Left ventricle myocardium superior (tissue), 1 donor: Measurements from ENCODE around the gene ARL14EP. TPM values are rescaled to one million over a fixed set of nuclear protein-coding genes. Genes with fewer than 3 reads are reported as not detected.

ENCODE experiments used
- ATAC-seq: fragments of 200-7000 bp; cut with Tn5 transposase; one replicate; pipeline ENCODE4 v1.9.1; 2020; ENCODE audit warnings: mild to moderate bottlenecking, moderate library complexity
- DNase-seq: peaks from one replicate; pipeline ENCODE4 v3.0.0-alpha.2; 2020
- intact Hi-C: fragments of 100-400 bp; cut with micrococcal nuclease; formaldehyde crosslinking; loops from one replicate; pipeline ENCODE4 v1.11.0; 2022
- total RNA-seq: library from RNA; stranded (reverse); fragmentation: NEBNext Ultra II Directional; extraction: Animal tissue kit (Norgen Biotek cat#: 25700); gene quantifications from one replicate; pipeline ENCODE4 v1.2.1, GENCODE V29; 2021
- donor health status: DM: no; HTN: yes; CAD: no; lungs with severe emphysema.

The ARL14EP gene
- total RNA-seq, 1 donor from 2014 or later = 35.9 TPM

DNA sequence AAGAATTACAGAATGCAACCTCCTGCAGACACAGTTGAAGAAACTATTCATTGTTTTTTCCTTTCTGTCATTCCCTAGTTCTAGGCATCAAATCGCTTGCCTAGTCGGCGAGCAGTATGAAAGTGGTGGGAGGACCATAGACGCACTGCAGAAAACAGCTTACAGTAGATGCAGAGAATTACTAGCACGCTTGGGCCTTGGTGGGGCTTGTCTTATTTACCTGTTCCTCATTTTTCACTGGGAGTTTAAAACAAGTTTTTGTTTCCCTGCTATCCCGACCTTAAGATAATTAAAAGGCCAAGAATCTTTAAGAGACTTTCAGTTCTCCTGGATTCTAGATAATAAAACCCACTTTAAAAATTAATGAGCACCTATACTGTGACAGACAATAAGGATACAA lies 713 bp upstream of the ARL14EP start:
- intact Hi-C loops = no loop called here
- DNase-seq = no peak
- no peak for ATAC-seq

DNA sequence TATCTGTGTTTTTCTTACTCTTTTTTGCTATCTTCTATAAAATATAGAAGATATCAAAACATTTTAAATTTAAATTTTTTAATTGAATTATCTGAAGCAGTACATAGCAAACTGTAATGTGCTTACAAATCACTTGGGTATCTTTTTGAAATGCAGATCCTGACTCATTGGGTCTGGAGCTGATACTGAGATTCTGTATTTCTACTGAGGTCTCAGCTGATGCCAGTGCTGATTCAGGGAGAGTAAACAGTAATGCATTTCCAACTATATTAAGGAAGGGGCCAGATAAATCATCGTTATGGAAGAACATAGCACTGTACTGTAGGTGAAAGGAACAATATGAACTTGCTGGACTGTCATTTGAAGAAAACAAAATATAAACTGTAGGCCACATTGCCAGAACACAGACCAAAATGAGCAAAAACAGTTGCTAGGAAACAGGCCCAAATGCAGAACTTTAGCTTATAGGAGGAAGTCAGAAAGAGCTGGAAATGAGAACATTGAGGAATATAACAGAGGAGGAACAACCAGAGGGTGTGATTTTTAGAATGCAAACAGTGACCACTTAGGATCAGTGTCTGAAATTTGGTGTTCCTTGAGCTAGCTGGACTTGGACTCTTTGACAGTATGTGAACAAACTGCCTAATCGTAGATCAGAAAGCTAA lies 3.3 kb downstream of the ARL14EP start:
- DNase-seq = no peak
- intact Hi-C loops = no loop called here

GRCh38 chr11:30326906-30327305 lies 4.0 kb downstream of the ARL14EP start:
- intact Hi-C loops = no loop called here
- ATAC-seq (no peak), DNase-seq (no peak)

More for the DNA sequence above, 3.3 kb downstream of the ARL14EP start:
- no peak for ATAC-seq

DNA sequence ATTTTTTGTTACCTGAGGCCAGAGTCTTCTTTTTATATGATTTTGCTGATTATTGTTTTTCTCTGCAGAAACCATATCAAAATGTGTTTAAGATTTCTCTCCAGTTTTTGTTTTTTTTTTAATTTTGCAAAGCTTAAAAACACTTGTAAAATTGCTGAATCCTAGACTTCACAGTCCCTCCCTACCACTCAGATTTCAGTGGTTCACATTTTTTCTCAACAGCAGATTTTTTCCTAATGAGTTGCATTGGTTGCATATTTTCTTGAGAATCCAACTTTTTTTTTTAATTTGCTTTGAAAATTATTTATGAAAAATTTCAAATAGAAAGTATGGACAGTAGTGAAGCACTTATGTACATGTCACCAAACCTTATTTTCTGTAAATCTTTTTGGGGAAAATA lies 5.8 kb downstream of the ARL14EP start:
- no peak for ATAC-seq
- intact Hi-C loops = no loop called here
- DNase-seq = no peak

GRCh38 chr11:30329150-30329940 lies 6.4 kb downstream of the ARL14EP start:
- DNase-seq = no peak
- intact Hi-C loops = no loop called here
- no peak for ATAC-seq

DNA sequence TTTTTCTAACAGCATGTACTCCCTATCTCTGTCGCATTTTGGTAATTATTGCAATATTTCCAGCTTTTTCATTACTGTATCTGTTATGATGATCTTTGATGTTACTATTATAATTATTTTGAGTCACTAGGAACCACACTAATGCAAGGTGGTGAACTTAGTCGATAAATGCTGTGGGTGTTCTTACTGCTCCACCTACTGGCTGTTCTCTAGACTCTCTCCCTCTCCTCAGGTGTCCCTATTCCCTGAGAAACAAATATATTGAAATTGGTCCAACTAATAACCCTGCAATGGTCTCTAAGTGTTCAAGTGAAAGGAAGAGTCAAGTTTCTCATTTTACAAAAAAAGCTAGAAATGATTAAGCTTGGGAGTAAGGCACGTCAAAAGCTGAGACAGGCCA lies 10.5 kb downstream of the ARL14EP start:
- intact Hi-C loops = no loop called here

DNA sequence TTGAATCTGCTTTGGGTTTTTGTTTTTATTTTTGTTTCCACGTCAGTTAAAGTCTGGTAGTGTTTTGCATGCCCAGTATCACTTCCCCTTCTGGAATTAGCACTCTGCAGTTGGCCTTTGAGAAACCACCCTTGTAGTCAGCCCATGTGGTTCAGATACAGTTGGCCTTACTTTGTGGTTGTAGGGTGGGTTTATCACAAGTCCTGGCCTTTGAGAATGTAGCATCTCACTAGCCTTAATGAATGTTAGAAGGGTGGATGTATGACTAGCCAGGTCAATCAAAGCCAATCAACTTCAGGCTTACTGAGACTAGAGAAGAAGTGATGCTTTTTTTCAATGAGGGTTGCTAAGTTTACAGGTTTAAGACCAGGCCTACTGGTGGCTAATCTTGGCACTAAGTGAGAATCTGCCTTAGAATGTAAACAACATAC lies 19.8 kb downstream of the ARL14EP start:
- ATAC-seq (no peak), DNase-seq (no peak)
- intact Hi-C loops = loop anchor here (10.0 kb wide), 2 partner anchors 252 to 572 kb away; no protein-coding TSS in a partner anchor

More for the DNA sequence above, 10.5 kb downstream of the ARL14EP start:
- DNase-seq (no peak), ATAC-seq (peak; percentile 53)

- intact Hi-C loops = loop anchor here (10.0 kb wide), 2 partner anchors 251 to 571 kb away; no protein-coding TSS in a partner anchor
- DNase-seq = no peak
- no peak for ATAC-seq
These were observed 21.2 kb downstream of the ARL14EP start for GRCh38 chr11:30344085-30344484.

DNA sequence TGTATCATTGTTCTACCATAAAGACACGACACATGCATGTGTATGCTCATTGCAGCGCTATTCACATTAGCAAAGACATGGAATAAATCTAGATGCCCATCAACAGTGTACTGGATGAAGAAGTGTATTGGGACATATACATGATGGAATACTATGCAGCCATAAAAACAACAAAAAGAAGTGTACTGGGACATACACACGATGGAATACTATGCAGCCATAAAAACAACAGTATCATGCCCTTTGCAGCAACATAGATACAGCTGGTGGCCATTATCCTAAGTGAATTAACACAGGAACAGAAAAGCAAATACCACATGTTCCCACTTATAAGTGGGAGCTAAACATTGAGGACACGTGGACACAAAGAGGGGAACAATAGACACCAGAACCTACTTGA lies 22.7 kb downstream of the ARL14EP start:
- no peak for DNase-seq
- ATAC-seq = no peak
- intact Hi-C loops = loop anchor here (10.0 kb wide), 2 partner anchors 249 to 569 kb away; no protein-coding TSS in a partner anchor

GRCh38 chr11:30346068-30346688 lies 23.3 kb downstream of the ARL14EP start:
- peak; percentile 52 for ATAC-seq
- no peak for DNase-seq
- intact Hi-C loops = loop anchor here (10.0 kb wide), 2 partner anchors 249 to 569 kb away; no protein-coding TSS in a partner anchor

DNA sequence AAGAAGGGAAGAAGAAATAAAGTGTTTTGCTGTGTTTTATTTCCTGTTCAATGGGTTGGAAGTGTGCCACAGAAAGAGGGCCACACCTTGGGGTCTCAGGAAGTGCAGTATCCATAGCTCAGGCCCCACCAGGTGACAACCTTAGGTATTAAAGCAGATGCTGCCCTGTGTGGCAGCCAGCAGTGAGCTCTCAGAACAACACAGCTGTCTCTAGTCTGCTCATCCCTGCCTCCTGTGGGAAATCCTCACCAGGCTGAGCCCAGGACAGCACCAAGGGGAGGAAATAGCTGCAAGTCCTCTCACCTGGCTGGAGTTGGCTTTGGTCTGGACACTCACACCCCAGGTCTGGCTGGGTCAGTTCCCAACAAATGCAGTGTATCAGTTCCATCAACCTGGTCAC lies 25.1 kb downstream of the ARL14EP start:
- intact Hi-C loops = loop anchor here (10.0 kb wide), 2 partner anchors 247 to 567 kb away; no protein-coding TSS in a partner anchor
- ATAC-seq (no peak), DNase-seq (no peak)

GRCh38 chr11:30349885-30350284 lies 27.0 kb downstream of the ARL14EP start:
- ATAC-seq = no peak
- intact Hi-C loops = loop anchor here (10.0 kb wide), 2 partner anchors 245 to 565 kb away; no protein-coding TSS in a partner anchor
- no peak for DNase-seq

- intact Hi-C loops = no loop called here
- no peak for ATAC-seq
- no peak for DNase-seq
These were observed 27.5 kb downstream of the ARL14EP start for GRCh38 chr11:30350384-30350783.

DNA sequence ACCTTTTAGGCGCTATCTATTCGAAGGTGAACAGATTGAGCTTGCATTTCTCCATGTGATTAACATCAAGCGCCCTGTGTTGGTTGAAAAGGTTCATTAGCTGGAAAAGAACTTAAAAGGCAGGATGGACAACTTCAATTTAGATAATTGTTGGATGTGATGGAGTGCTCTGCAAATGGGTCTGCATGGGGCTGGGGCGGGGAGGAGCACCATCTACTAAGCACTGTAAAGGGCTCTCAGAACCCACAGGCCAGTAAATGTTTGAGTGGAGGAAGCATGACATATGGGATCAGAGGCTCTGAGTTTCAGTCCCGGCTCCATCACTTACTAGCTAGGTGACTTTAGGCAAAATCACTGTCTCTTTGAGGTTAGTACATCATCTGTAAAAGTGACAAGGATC lies 28.2 kb downstream of the ARL14EP start:
- intact Hi-C loops = no loop called here
- DNase-seq (no peak), ATAC-seq (no peak)

- ATAC-seq (no peak), DNase-seq (no peak)
- intact Hi-C loops = no loop called here
These were observed 33.5 kb downstream of the ARL14EP start for GRCh38 chr11:30356391-30356790.

DNA sequence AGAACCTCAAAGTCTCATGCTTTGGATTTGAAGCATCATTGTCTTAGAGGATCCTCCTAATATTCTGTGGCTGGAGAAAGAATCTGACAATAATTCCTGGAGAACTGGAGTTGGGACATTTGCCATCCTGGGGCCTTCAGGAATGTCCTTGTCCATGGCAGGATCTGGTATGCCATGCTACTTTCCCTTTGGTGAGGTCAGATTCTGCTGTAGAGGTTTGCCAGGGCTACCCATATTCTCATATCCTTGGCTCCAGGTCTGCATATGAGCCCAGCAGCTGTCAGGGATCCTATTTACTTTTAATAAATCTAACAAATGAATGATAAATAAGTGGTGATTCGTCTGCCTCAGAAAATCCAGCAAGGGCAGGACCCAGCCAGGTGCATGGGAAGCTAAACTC lies 35.0 kb downstream of the ARL14EP start:
- intact Hi-C loops = no loop called here
- DNase-seq (no peak), ATAC-seq (peak; percentile 68)

GRCh38 chr11:30358536-30358935 lies 35.6 kb downstream of the ARL14EP start:
- ATAC-seq (peak; percentile 74), DNase-seq (peak; percentile 51)
- intact Hi-C loops = no loop called here

DNA sequence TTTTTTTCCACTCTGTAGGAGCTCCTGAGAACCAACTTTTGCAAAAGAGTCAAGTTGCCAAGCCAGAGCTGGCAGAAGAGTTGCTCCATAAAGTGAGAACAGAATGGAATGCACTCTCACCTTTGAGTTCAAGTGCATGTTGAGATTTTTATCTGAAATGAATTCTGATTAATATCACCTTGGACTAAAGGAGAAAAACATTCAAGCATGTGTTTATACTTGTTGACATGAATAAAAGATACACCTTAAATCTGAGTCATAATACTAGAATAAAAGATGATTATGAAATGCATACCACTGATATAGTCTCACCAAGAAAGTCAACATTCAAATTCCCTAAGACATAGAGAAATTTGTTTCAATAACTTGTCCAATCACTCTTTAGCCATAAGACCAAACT lies 37.8 kb downstream of the ARL14EP start:
- DNase-seq (no peak), ATAC-seq (no peak)
- intact Hi-C loops = no loop called here

DNA sequence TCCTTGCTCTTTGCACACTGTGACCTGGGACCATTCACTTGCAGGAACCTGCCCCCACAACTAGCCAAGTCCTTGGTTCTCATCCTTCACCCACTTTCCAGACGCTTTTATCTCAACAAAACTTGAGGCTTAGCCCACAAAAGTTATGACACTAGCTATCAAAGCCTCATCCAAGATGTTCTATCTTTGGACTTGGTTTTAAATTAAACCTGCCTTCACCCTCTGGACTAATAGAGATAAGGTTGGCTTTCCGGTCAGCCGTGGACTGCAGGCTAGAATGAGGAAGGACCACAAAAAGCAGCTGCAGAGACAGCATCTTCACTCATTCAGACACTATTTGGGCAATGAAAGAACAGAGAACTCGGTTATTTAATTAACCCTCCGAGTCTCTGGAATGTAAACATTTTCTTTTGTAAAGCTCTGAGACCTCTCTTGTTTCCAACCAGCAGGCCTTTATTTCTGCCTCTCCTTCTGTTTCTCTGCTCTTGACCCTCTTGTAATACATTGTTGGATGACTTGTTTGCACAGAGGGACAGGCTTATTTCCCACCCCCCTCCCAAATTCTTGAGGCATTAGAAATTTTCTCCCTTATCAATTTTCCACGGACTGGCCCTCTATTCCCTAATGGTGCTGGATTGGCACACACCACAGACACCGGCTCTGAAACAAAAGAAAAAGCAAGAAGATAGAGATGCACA lies 41.4 kb downstream of the ARL14EP start:
- intact Hi-C loops = no loop called here
- DNase-seq = no peak
- no peak for ATAC-seq
